ENCODE measurements around the gene SLC13A1.
"Not testable (repeated sequence)": the region's sequence is repeated elsewhere in the genome, so short reads cannot be mapped to it uniquely, and the experiment has no call there.

The SLC13A1 gene

DNA sequence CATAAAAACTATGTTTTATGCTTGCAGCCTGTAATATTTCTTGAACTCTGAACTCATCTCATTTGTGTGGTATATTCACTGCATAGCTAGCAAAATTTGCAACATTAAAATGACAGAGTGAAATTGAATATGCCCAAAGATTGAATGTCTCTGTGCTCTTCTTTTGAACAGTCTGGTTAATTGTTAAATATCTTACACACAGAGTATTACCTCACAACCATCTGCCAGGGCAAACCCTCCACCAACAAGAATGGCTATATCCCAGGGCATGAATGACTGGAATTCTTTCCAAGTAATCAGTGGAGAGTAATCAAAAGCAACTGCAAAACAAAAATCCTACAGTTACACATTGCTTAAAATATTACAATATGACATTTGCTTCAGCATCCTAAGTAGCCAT is 76.9 kb downstream of the SLC13A1 start:
- no peaks in the 10 kb centered on the region for H3K27me3 ChIP-seq (replicated peaks; ENCODE audit: control insufficient read depth, insufficient read depth, low read length)
- DNase-seq (ENCODE audit: low read depth), result no peak
- no peak overlapping the region for H3K4me3 ChIP-seq (ENCODE audit: low read length)
- H3K36me3 ChIP-seq (ENCODE audit: control insufficient read depth, insufficient read depth, low read length, severe bottlenecking), result no peaks in the 10 kb centered on the region
- no peaks in the 10 kb centered on the region for H3K9me3 ChIP-seq (ENCODE audit: control insufficient read depth, low read length)
- H3K9ac ChIP-seq (ENCODE audit: low read length), result no peak overlapping the region
- H3K4me1 ChIP-seq (ENCODE audit: control insufficient read depth, insufficient read depth, low read length), result peaks cover 5% of the 10 kb centered on the region

DNA sequence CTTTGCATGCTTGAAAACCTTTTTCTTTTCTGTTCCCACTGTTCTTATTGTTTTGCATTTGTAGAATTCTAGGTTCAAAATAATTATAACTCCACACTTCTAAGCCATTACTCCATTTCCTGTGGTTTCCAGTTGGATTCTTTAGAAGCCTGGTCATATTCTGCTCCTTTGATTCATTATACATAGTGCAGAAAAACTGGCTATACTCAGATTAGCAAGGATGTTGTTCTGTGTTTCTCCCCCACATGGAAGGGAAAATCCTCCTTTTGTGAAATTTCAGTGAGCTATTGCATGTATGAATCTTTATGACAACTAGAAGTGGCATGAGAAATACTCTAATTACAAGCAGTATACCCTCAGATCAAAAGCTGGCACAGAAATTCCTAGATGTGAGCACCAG is 79.5 kb downstream of the SLC13A1 start:
- DNase-seq (ENCODE audit: low read depth), result no peak
- H3K36me3 ChIP-seq (ENCODE audit: control insufficient read depth, insufficient read depth, low read length, severe bottlenecking), result no peaks in the 10 kb centered on the region

DNA sequence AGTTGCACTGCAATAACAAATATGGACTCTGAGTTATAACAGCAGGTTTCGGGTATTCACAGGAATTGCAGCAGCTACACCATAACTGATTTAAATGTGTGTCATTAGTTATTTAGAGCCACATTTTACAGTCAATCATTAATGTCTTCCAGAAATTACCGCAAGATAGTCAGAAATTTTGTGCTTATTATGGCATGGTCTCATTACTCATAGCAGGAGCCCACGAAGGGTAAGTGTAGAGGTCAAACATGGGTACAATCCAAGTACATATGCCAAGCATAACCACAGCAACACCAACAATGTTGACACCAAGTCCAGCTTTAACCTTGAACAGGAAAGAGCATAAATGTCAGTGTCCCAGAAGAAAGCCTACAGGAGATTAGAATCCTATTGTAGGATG is 84.4 kb downstream of the SLC13A1 start:
- Histone ChIP-seq H3K36me3 (ENCODE audit: control insufficient read depth, insufficient read depth, low read length, severe bottlenecking) (no peaks in the 10 kb centered on the region), H3K4me1 (ENCODE audit: control insufficient read depth, insufficient read depth, low read length) (no peaks in the 10 kb centered on the region), H3K27me3 (replicated peaks; ENCODE audit: control insufficient read depth, insufficient read depth, low read length) (no peaks in the 10 kb centered on the region), H3K9ac (ENCODE audit: low read length) (no peak overlapping the region), H3K9me3 (ENCODE audit: control insufficient read depth, low read length) (no peaks in the 10 kb centered on the region), H3K4me3 (ENCODE audit: low read length) (no peak overlapping the region)
- no peak for DNase-seq (ENCODE audit: low read depth)

More for the DNA sequence above, 79.5 kb downstream of the SLC13A1 start:
- Histone ChIP-seq H3K9me3 (ENCODE audit: control insufficient read depth, low read length) (no peaks in the 10 kb centered on the region), H3K9ac (ENCODE audit: low read length) (no peak overlapping the region), H3K27me3 (replicated peaks; ENCODE audit: control insufficient read depth, insufficient read depth, low read length) (no peaks in the 10 kb centered on the region), H3K4me1 (ENCODE audit: control insufficient read depth, insufficient read depth, low read length) (peaks cover 5% of the 10 kb centered on the region), H3K4me3 (ENCODE audit: low read length) (no peak overlapping the region)

DNA sequence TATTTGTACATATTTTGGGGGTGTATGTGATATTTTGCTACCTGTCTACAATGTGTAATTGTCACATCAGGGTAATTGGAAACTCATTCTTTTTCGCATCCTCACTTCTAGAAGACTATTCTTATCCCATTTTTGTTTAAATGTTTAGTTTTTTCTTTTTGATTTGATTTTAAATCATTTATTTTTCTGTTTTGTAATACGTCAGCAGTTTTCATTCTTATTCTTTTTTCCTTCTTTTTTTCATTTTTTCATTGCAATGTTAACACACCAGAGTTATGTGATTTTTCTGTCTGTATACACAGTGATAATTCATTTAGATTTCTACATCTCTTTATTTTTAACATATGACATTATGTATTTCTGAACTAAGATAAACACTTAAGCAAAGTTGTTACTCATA is 85.5 kb downstream of the SLC13A1 start:
- DNase-seq (ENCODE audit: low read depth), result no peak

DNA sequence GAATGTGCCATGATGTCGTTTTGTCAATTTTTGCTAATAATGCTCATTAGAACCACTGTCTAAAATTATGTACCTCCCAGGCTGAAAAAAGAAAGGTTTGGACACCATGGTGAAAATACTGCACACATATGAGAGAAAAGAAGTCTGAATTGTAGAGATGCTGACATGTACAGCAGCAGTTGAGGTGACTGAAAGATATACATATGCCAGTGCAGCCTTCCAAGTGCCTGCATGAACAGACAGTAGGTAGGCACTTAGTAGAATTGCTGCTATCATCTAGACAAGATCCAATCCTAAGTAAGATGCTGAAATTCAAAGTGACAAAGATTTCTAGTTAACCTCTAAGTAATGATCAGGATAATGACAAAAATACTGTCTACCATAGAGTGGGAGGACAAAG is 86.9 kb downstream of the SLC13A1 start:
- Histone ChIP-seq H3K4me1 (ENCODE audit: control insufficient read depth, insufficient read depth, low read length) (no peaks in the 10 kb centered on the region), H3K36me3 (ENCODE audit: control insufficient read depth, insufficient read depth, low read length, severe bottlenecking) (no peaks in the 10 kb centered on the region), H3K9me3 (ENCODE audit: control insufficient read depth, low read length) (no peaks in the 10 kb centered on the region), H3K4me3 (ENCODE audit: low read length) (no peak overlapping the region), H3K27me3 (replicated peaks; ENCODE audit: control insufficient read depth, insufficient read depth, low read length) (no peaks in the 10 kb centered on the region), H3K9ac (ENCODE audit: low read length) (no peak overlapping the region)
- no peak for DNase-seq (ENCODE audit: low read depth)

More for the DNA sequence above, 85.5 kb downstream of the SLC13A1 start:
- Histone ChIP-seq H3K36me3 (ENCODE audit: control insufficient read depth, insufficient read depth, low read length, severe bottlenecking) (no peaks in the 10 kb centered on the region), H3K9me3 (ENCODE audit: control insufficient read depth, low read length) (no peaks in the 10 kb centered on the region), H3K9ac (ENCODE audit: low read length) (no peak overlapping the region), H3K4me3 (ENCODE audit: low read length) (no peak overlapping the region), H3K4me1 (ENCODE audit: control insufficient read depth, insufficient read depth, low read length) (no peaks in the 10 kb centered on the region), H3K27me3 (replicated peaks; ENCODE audit: control insufficient read depth, insufficient read depth, low read length) (no peaks in the 10 kb centered on the region)

DNA sequence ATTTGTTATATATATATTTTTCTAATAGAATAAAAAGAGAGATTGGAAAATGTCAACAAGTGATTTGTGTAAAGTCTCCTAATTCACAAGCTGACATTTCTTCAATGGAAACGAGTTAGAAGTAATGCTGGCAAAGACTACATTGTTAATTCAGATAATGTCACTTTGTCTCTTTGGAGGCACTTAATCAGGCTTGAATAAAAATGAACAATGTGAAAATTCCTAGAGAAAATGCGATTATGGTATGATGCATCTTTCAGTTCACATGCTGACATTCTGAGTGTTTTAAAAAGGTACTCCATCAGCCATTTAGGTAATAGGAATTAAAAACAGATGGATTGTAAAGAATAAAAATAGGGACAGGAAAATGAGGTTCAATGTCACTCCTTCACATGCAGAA is 100.1 kb downstream of the SLC13A1 start:
- Histone ChIP-seq H3K4me3 (ENCODE audit: low read length) (no peak overlapping the region), H3K9ac (ENCODE audit: low read length) (no peak overlapping the region), H3K27me3 (replicated peaks; ENCODE audit: control insufficient read depth, insufficient read depth, low read length) (no peaks in the 10 kb centered on the region), H3K4me1 (ENCODE audit: control insufficient read depth, insufficient read depth, low read length) (no peaks in the 10 kb centered on the region), H3K36me3 (ENCODE audit: control insufficient read depth, insufficient read depth, low read length, severe bottlenecking) (no peaks in the 10 kb centered on the region), H3K9me3 (ENCODE audit: control insufficient read depth, low read length) (peaks cover 8% of the 10 kb centered on the region)
- no peak for DNase-seq (ENCODE audit: low read depth)

GRCh38 chr7:123096976-123097375 is 102.8 kb downstream of the SLC13A1 start:
- H3K9me3 ChIP-seq (ENCODE audit: control insufficient read depth, low read length), result peaks cover 13% of the 10 kb centered on the region
- H3K4me3 ChIP-seq (ENCODE audit: low read length), result no peak overlapping the region
- H3K36me3 ChIP-seq (ENCODE audit: control insufficient read depth, insufficient read depth, low read length, severe bottlenecking), result no peaks in the 10 kb centered on the region
- no peak overlapping the region for H3K9ac ChIP-seq (ENCODE audit: low read length)
- H3K4me1 ChIP-seq (ENCODE audit: control insufficient read depth, insufficient read depth, low read length), result no peaks in the 10 kb centered on the region
- no peak for DNase-seq (ENCODE audit: low read depth)
- H3K27me3 ChIP-seq (replicated peaks; ENCODE audit: control insufficient read depth, insufficient read depth, low read length), result no peaks in the 10 kb centered on the region

- H3K4me1 ChIP-seq (ENCODE audit: control insufficient read depth, insufficient read depth, low read length), result no peaks in the 10 kb centered on the region
- no peak for DNase-seq (ENCODE audit: low read depth)
- no peak overlapping the region for H3K9ac ChIP-seq (ENCODE audit: low read length)
- H3K27me3 ChIP-seq (replicated peaks; ENCODE audit: control insufficient read depth, insufficient read depth, low read length), result no peaks in the 10 kb centered on the region
- H3K9me3 ChIP-seq (ENCODE audit: control insufficient read depth, low read length), result peaks cover 13% of the 10 kb centered on the region
- H3K4me3 ChIP-seq (ENCODE audit: low read length), result no peak overlapping the region
- no peaks in the 10 kb centered on the region for H3K36me3 ChIP-seq (ENCODE audit: control insufficient read depth, insufficient read depth, low read length, severe bottlenecking)
Observed at GRCh38 chr7:123096434-123096833, 103.3 kb downstream of the SLC13A1 start.

- no peak overlapping the region for H3K4me3 ChIP-seq (ENCODE audit: low read length)
- H3K9me3 ChIP-seq (ENCODE audit: control insufficient read depth, low read length), result peaks cover 5% of the 10 kb centered on the region
- DNase-seq (ENCODE audit: low read depth), result no peak
- H3K9ac ChIP-seq (ENCODE audit: low read length), result no peak overlapping the region
- H3K4me1 ChIP-seq (ENCODE audit: control insufficient read depth, insufficient read depth, low read length), result no peaks in the 10 kb centered on the region
- no peaks in the 10 kb centered on the region for H3K27me3 ChIP-seq (replicated peaks; ENCODE audit: control insufficient read depth, insufficient read depth, low read length)
- no peaks in the 10 kb centered on the region for H3K36me3 ChIP-seq (ENCODE audit: control insufficient read depth, insufficient read depth, low read length, severe bottlenecking)
Observed at GRCh38 chr7:123090456-123090855, 109.3 kb downstream of the SLC13A1 start.

- not testable (repeated sequence) for H3K9me3 ChIP-seq (ENCODE audit: control insufficient read depth, low read length); H3K9ac ChIP-seq (ENCODE audit: low read length); H3K36me3 ChIP-seq (ENCODE audit: control insufficient read depth, insufficient read depth, low read length, severe bottlenecking); H3K4me3 ChIP-seq (ENCODE audit: low read length); DNase-seq (ENCODE audit: low read depth); H3K27me3 ChIP-seq (replicated peaks; ENCODE audit: control insufficient read depth, insufficient read depth, low read length); H3K4me1 ChIP-seq (ENCODE audit: control insufficient read depth, insufficient read depth, low read length)
Observed at GRCh38 chr7:123086910-123087309, 112.9 kb downstream of the SLC13A1 start.

DNA sequence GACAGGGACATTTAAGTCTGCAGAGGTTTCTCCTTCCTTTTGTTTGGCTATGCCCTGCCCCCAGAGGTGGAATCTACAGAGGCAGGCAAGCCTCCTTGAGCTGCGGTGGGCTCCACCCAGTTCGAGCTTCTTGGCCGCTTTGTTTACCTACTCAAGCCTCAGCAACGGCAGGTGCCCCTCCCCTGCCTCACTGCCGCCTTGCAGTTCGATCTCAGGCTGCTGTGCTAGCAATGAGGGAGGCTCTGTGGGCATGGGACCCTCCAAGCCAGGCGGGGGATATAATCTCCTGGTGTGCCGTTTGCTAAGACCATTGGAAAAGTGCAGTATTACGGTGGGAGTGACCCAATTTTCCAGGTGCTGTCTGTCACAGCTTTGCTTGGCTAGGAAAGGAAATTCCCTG is 114.9 kb downstream of the SLC13A1 start:
- H3K27me3 ChIP-seq (replicated peaks; ENCODE audit: control insufficient read depth, insufficient read depth, low read length); H3K4me1 ChIP-seq (ENCODE audit: control insufficient read depth, insufficient read depth, low read length); H3K36me3 ChIP-seq (ENCODE audit: control insufficient read depth, insufficient read depth, low read length, severe bottlenecking); H3K9me3 ChIP-seq (ENCODE audit: control insufficient read depth, low read length); H3K4me3 ChIP-seq (ENCODE audit: low read length); H3K9ac ChIP-seq (ENCODE audit: low read length); DNase-seq (ENCODE audit: low read depth): not testable (repeated sequence)

- H3K36me3 ChIP-seq (ENCODE audit: control insufficient read depth, insufficient read depth, low read length, severe bottlenecking), result no peaks in the 10 kb centered on the region
- H3K4me3 ChIP-seq (ENCODE audit: low read length), result no peak overlapping the region
- H3K4me1 ChIP-seq (ENCODE audit: control insufficient read depth, insufficient read depth, low read length), result no peaks in the 10 kb centered on the region
- no peaks in the 10 kb centered on the region for H3K9me3 ChIP-seq (ENCODE audit: control insufficient read depth, low read length)
- no peaks in the 10 kb centered on the region for H3K27me3 ChIP-seq (replicated peaks; ENCODE audit: control insufficient read depth, insufficient read depth, low read length)
- H3K9ac ChIP-seq (ENCODE audit: low read length), result no peak overlapping the region
- no peak for DNase-seq (ENCODE audit: low read depth)
Observed at GRCh38 chr7:123079021-123079420, 120.7 kb downstream of the SLC13A1 start.
